HepG2 (cell line): ENCODE measurements around the gene MEMO1. TPM values are rescaled to one million over a fixed set of nuclear protein-coding genes. Genes with fewer than 3 reads are reported as not detected.

Experiments
- ATAC-seq: fragments of 200-7000 bp; cut with Tn5 transposase; 3 replicates; pipeline ENCODE4 v1.9.1; 2020; ENCODE audit warnings: mild to moderate bottlenecking, moderate library complexity
- BruUV-seq: library from RNA; stranded (reverse); fragments of 400-500 nt; replicated peaks from 2 replicates; lab custom pipeline; 2021; lab: Mats Ljungman, UMichigan
- CTCF ChIA-PET: fragments of 300-600 bp; formaldehyde crosslinking; extraction: SDS; loops from one replicate; lab custom pipeline; 2021; ENCODE audit warnings: low total read pairs, inconsistent platforms, low intra/inter-chr PET ratio; lab: Yijun Ruan, JAX
- POLR2A ChIA-PET: fragments of 350-600 bp; sonication (Branson Sonifier 250); formaldehyde crosslinking; loops from one replicate; lab custom pipeline; 2020; ENCODE audit warnings: antibody characterized with exemption, inconsistent platforms; lab: Yijun Ruan, JAX
- DNase-seq: peaks from one replicate; pipeline ENCODE4 v3.0.0-alpha.2; 2015; ENCODE audit warnings: low spot score
- FAIRE-seq: peaks from 3 replicates; lab custom pipeline; 2011; peaks lifted over from hg19 to GRCh38; lab: Jason Lieb, UNC
- H2AFZ ChIP-seq: one replicate; pipeline ENCODE4 v1.6.1; 2011; ENCODE audit warnings: low read length, inconsistent platforms
- H3K27ac ChIP-seq: fragments of 300-600 bp; 3 replicates; pipeline ENCODE4 v1.8.0; 2011; ENCODE audit warnings: mixed run types, mild to moderate bottlenecking, mixed read lengths, low read length, inconsistent platforms; ENCODE audit not compliant: insufficient read depth; ENCODE audit errors: extremely low read length
- H3K27me3 ChIP-seq, 2 experiments: fragments of 200-600 bp in 1 of 2; 2 replicates in 1 of 2; 3 replicates in 1 of 2; pipeline versions ENCODE4 v1.6.0 to v1.8.0; 2011; ENCODE audit warnings: low read length in 2 of 2, mild to moderate bottlenecking in 2 of 2, moderate library complexity in 2 of 2, inconsistent platforms in 1 of 2; ENCODE audit not compliant: insufficient read depth in 2 of 2, control insufficient read depth in 1 of 2
- H3K36me3 ChIP-seq, 2 experiments: fragments of 200-600 bp in 1 of 2; replicated peaks in 1 of 2; 2 replicates in 1 of 2; 3 replicates in 1 of 2; pipeline versions ENCODE4 v1.5.1 to v1.8.0; 2011; ENCODE audit warnings: low read length in 2 of 2, inconsistent platforms in 1 of 2; ENCODE audit not compliant: insufficient read depth in 2 of 2, control insufficient read depth in 1 of 2
- H3K4me1 ChIP-seq: 2 replicates; pipeline ENCODE4 v1.5.1; 2012; ENCODE audit warnings: low read length, inconsistent platforms; ENCODE audit not compliant: insufficient read depth
- H3K4me2 ChIP-seq: 2 replicates; pipeline ENCODE4 v1.6.0; 2011; ENCODE audit warnings: low read depth, low read length, inconsistent platforms
- H3K4me3 ChIP-seq, 3 experiments: fragments of 200-600 bp in 1 of 3; sonication (generic), shearing (Covaris generic) in 1 of 3; replicated peaks in 1 of 3; 2 replicates each; pipeline ENCODE4 v1.5.1; 2011 to 2016; ENCODE audit warnings: low read length in 3 of 3, inconsistent platforms in 2 of 3, low read depth in 2 of 3, mild to moderate bottlenecking in 2 of 3, control low read depth in 1 of 3, mixed read lengths in 1 of 3; ENCODE audit not compliant: insufficient read depth in 1 of 3
- H3K79me2 ChIP-seq: one replicate; pipeline ENCODE4 v1.6.1; 2011; ENCODE audit warnings: low read length, inconsistent platforms; ENCODE audit not compliant: insufficient read depth
- H3K9ac ChIP-seq: 2 replicates; pipeline ENCODE4 v1.6.0; 2011; ENCODE audit warnings: mild to moderate bottlenecking, low read depth, low read length, inconsistent platforms; ENCODE audit not compliant: insufficient read depth
- H3K9me3 ChIP-seq: 2 replicates; pipeline ENCODE4 v1.5.1; 2012; ENCODE audit warnings: mild to moderate bottlenecking, low read length
- H4K20me1 ChIP-seq: 2 replicates; pipeline ENCODE4 v1.6.0; 2011; ENCODE audit warnings: inconsistent platforms, mild to moderate bottlenecking, low read length, moderate library complexity; ENCODE audit not compliant: insufficient read depth
- DMTF1 ChIP-seq: sonication (generic); formaldehyde crosslinking; IDR thresholded peaks from 2 replicates; pipeline ENCODE4 v1.4.0; 2020; ENCODE audit warnings: mild to moderate bottlenecking, missing genetic modification reagents
- FOXM1 ChIP-seq: sonication (generic); formaldehyde crosslinking; IDR thresholded peaks from 2 replicates; pipeline ENCODE4 v1.5.0; 2020; ENCODE audit warnings: missing genetic modification reagents
- HNRNPK ChIP-seq: fragments of 200-400 bp; formaldehyde crosslinking; IDR thresholded peaks from 2 replicates; pipeline ENCODE4 v1.6.1; 2018; ENCODE audit warnings: low read length, low read depth, moderate library complexity, mild to moderate bottlenecking; ENCODE audit not compliant: poor library complexity, severe bottlenecking
- HOXA3 ChIP-seq: sonication (generic); formaldehyde crosslinking; IDR thresholded peaks from 2 replicates; pipeline ENCODE4 v1.5.0; 2020; ENCODE audit warnings: missing genetic modification reagents
- IKZF4 ChIP-seq: sonication (generic); formaldehyde crosslinking; IDR thresholded peaks from 2 replicates; pipeline ENCODE4 v1.5.1; 2020; ENCODE audit warnings: borderline replicate concordance, mild to moderate bottlenecking, low read depth, missing genetic modification reagents; ENCODE audit errors: not compliant biosample characterization
- MYNN ChIP-seq: sonication (generic); formaldehyde crosslinking; IDR thresholded peaks from 2 replicates; pipeline ENCODE4 v1.4.0; 2020; ENCODE audit warnings: mild to moderate bottlenecking, low read depth, missing genetic modification reagents
- ZBTB39 ChIP-seq: sonication (generic); formaldehyde crosslinking; IDR thresholded peaks from 2 replicates; pipeline ENCODE4 v1.5.0; 2020; ENCODE audit warnings: missing genetic modification reagents
- ZBTB42 ChIP-seq: sonication (generic); formaldehyde crosslinking; IDR thresholded peaks from 2 replicates; pipeline ENCODE4 v1.5.0; 2020; ENCODE audit warnings: mild to moderate bottlenecking, missing genetic modification reagents
- ZNF121 ChIP-seq: sonication (generic); formaldehyde crosslinking; IDR thresholded peaks from 2 replicates; pipeline ENCODE4 v1.5.0; 2020; ENCODE audit warnings: mild to moderate bottlenecking, missing genetic modification reagents
- ZNF138 ChIP-seq: sonication (generic); formaldehyde crosslinking; IDR thresholded peaks from 2 replicates; pipeline ENCODE4 v1.5.0; 2020; ENCODE audit warnings: mild to moderate bottlenecking, low read depth, missing genetic modification reagents
- ZNF335 ChIP-seq: sonication (generic); formaldehyde crosslinking; IDR thresholded peaks from 2 replicates; pipeline ENCODE4 v1.4.0; 2020; ENCODE audit warnings: missing genetic modification reagents
- ZNF367 ChIP-seq: sonication (generic); formaldehyde crosslinking; IDR thresholded peaks from 2 replicates; pipeline ENCODE4 v1.4.0; 2020; ENCODE audit warnings: missing genetic modification reagents, borderline replicate concordance
- ZNF547 ChIP-seq: sonication (generic); formaldehyde crosslinking; IDR thresholded peaks from 2 replicates; pipeline ENCODE4 v1.5.1; 2020; ENCODE audit warnings: mild to moderate bottlenecking, missing genetic modification reagents
- ZNF775 ChIP-seq: sonication (generic); formaldehyde crosslinking; IDR thresholded peaks from 2 replicates; pipeline ENCODE4 v1.4.0; 2020; ENCODE audit warnings: missing genetic modification reagents, mild to moderate bottlenecking, moderate library complexity, borderline replicate concordance
- WGBS: methylation state at CpG from one replicate; pipeline ENCODE4 v1.1.6; 2017; ENCODE audit warnings: low lambda C conversion rate; 5-methylcytosine and 5-hydroxymethylcytosine counted together
- in situ Hi-C: cut with HindIII; loops from 2 replicates; pipeline ENCODE4 v1.10.0; 2017; ENCODE audit warnings: low pct_unique_long_range_greater_than_20kb; ENCODE audit not compliant: extremely low pct_ligation_motif_present
- intact Hi-C: fragments of 100-400 bp; cut with micrococcal nuclease; formaldehyde crosslinking; loops from one replicate; pipeline ENCODE4 v1.10.0; 2022; ENCODE audit not compliant: unreplicated experiment
- polyA plus RNA-seq, 8 experiments: library from polyadenylated mRNA; depleted of rRNA in 3 of 8; stranded (reverse) in 7 of 8; unstranded in 1 of 8; fragments of >200 nt; fragmentation: Illumina TruSeq in 4 of 8; extraction: Trizol in 4 of 8; gene quantifications; 2 replicates each; pipeline versions ENCODE4 v1.2.1 to v1.2.3, GENCODE V29; 2011 to 2016; ENCODE audit warnings: low read depth in 4 of 8, missing spikeins in 1 of 8, mixed read lengths in 1 of 8; ENCODE audit not compliant: insufficient read depth in 1 of 8
- total RNA-seq, 5 experiments: library from RNA; depleted of rRNA; stranded (reverse); fragments of >200 nt; fragmentation: Illumina TruSeq; extraction: Trizol; gene quantifications; 2 replicates each; pipeline ENCODE4 v1.2.3, GENCODE V29; 2016; ENCODE audit warnings: low read depth in 1 of 5

The MEMO1 gene
- total and polyA plus RNA-seq, 2 of the 13 experiments (the other 11 are each of a cell fraction or from before 2014, with no cell fraction given) = 69.8 to 81.6 TPM

- TF ChIP-seq ZBTB39 (no peak), ZNF367 (no peak)
These were observed 73.1 kb downstream of the MEMO1 start (continued) for GRCh38 chr2:31937741-31938140.

- Histone ChIP-seq H3K79me2 (peaks cover 9% of the 10 kb centered on the region), H3K9me3 (no peaks in the 10 kb centered on the region), H3K4me2 (no peak overlapping the region), H3K4me3 (no peak overlapping the region), H3K4me1 (no peaks in the 10 kb centered on the region), H2AFZ (no peak overlapping the region), H3K36me3 (peaks cover 0 to 4% of the 10 kb centered on the region in 2 experiments; a peak in 3 of 5 replicates), H4K20me1 (no peaks in the 10 kb centered on the region), H3K27me3 (no peaks in the 10 kb centered on the region), H3K9ac (no peak overlapping the region), H3K27ac (no peak overlapping the region)
- intact Hi-C loops = no loop called here
- no peak for FAIRE-seq
- no peak for DNase-seq
- TF ChIP-seq MYNN (no peak), ZNF335 (CRISPR knock-in tag) (no peak), ZNF775 (no peak), ZNF547 (CRISPR knock-in tag) (no peak), ZNF138 (CRISPR knock-in tag) (no peak), IKZF4 (CRISPR knock-in tag) (no peak), FOXM1 (no peak), ZBTB42 (CRISPR knock-in tag) (no peak), HOXA3 (CRISPR knock-in tag) (no peak), ZNF121 (CRISPR knock-in tag) (no peak), DMTF1 (CRISPR knock-in tag) (no peak), HNRNPK (no peak)
- 97% methylated on average over 4 of the region's 4 CpGs for WGBS
- in situ Hi-C loops = no loop called here
- ChIA-PET CTCF (no interaction called here), POLR2A (no interaction called here)
- BruUV-seq = no TSS peak
- ATAC-seq = no peak
These were observed 75.4 kb downstream of the MEMO1 start for GRCh38 chr2:31935370-31935769.
